Nephron (organoid): ENCODE results near the gene SLC28A3.
"Not testable (repeated sequence)": the region's sequence is repeated elsewhere in the genome, so short reads cannot be mapped to it uniquely, and the experiment has no call there.

Source experiments
- H3K27ac Mint-ChIP-seq, 3 experiments: 2 replicates each; pipeline ENCODE4 v1.8.0; 2020; ENCODE audit warnings: mixed read lengths in 3 of 3, mild to moderate bottlenecking in 2 of 3, moderate library complexity in 1 of 3
- H3K27me3 Mint-ChIP-seq: 2 replicates; pipeline ENCODE4 v1.8.0; 2021; ENCODE audit warnings: low read depth, mild to moderate bottlenecking, moderate library complexity, mixed read lengths
- H3K36me3 Mint-ChIP-seq: 2 replicates; pipeline ENCODE4 v1.8.0; 2020; ENCODE audit warnings: low read depth, mixed read lengths
- H3K4me1 Mint-ChIP-seq: 2 replicates; pipeline ENCODE4 v1.8.0; 2020; ENCODE audit warnings: mixed read lengths
- H3K4me3 Mint-ChIP-seq, 3 experiments: 2 replicates each; pipeline ENCODE4 v1.8.0; 2020; ENCODE audit warnings: mild to moderate bottlenecking in 3 of 3, mixed read lengths in 3 of 3, moderate library complexity in 2 of 3
- H3K9me3 Mint-ChIP-seq: 2 replicates; pipeline ENCODE4 v1.8.0; 2020; ENCODE audit warnings: mixed read lengths
- TF ChIP-seq, protein P1 (sequence below), 3 experiments: fragments of 200-600 bp; sonication (generic); IDR thresholded peaks; one replicate each; pipeline ENCODE4 v1.5.0; 2021; ENCODE audit warnings: antibody characterized with exemption in 3 of 3; ENCODE audit not compliant: unreplicated experiment in 3 of 3

The SLC28A3 gene

GRCh38 chr9:84340535-84340934 is at the start of gene SLC28A3:
SLC28A3 (minus strand) TSS chr9:84340758; CDS start chr9:84340633, 125 bp downstream.
- Mint-ChIP-seq H3K27ac (peak within 1 kb of the TSS in 1 of 3 experiments; percentile 57), H3K9me3 (no peaks in the 10 kb centered on the region), H3K27me3 (peaks cover 4% of the 10 kb centered on the region), H3K4me3 (no peak within 1 kb of the TSS), H3K36me3 (no peaks in the 10 kb centered on the region), H3K4me1 (peaks cover 7% of the 10 kb centered on the region)
- TF ChIP-seq, protein P1, sequence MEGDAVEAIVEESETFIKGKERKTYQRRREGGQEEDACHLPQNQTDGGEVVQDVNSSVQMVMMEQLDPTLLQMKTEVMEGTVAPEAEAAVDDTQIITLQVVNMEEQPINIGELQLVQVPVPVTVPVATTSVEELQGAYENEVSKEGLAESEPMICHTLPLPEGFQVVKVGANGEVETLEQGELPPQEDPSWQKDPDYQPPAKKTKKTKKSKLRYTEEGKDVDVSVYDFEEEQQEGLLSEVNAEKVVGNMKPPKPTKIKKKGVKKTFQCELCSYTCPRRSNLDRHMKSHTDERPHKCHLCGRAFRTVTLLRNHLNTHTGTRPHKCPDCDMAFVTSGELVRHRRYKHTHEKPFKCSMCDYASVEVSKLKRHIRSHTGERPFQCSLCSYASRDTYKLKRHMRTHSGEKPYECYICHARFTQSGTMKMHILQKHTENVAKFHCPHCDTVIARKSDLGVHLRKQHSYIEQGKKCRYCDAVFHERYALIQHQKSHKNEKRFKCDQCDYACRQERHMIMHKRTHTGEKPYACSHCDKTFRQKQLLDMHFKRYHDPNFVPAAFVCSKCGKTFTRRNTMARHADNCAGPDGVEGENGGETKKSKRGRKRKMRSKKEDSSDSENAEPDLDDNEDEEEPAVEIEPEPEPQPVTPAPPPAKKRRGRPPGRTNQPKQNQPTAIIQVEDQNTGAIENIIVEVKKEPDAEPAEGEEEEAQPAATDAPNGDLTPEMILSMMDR (IDR thresholded peaks at IDR 0.05; ENCODE audit: unreplicated experiment in 3 of 3) = no peak

DNA sequence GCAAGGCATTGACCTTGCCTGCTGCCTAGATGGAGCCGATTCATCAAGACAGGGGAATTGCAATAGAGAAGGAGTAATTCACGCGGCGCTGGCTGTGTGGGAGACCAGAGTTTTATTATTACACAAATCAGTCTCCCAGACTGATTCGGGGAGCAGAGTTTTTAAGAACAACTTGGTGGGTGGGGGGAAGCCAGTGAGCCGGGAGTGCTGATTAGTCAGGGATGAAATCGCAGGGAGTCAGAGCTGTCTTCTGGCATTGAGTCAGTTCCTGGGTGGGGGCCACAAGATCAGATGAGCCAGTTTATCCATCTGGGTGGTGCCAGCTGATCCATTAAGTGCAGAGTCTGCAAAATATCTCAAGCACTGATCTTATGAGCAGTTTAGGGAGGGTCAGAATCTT is 49.7 kb upstream of the SLC28A3 start:
- Mint-ChIP-seq H3K27ac (peak overlapping the region in 1 of 3 experiments; percentile 62), H3K27me3 (peaks cover 14% of the 10 kb centered on the region)
- H3K36me3 Mint-ChIP-seq, H3K4me1 Mint-ChIP-seq, H3K9me3 Mint-ChIP-seq, H3K4me3 Mint-ChIP-seq: not testable (repeated sequence)

GRCh38 chr9:84387821-84388220 is 47.3 kb upstream of the SLC28A3 start:
- H3K9me3 Mint-ChIP-seq = no peaks in the 10 kb centered on the region
- TF ChIP-seq, protein P1 (IDR thresholded peaks at IDR 0.05; ENCODE audit: unreplicated experiment in 3 of 3) = no peak
- H3K27ac Mint-ChIP-seq = no peak overlapping the region
- no peak overlapping the region for H3K4me3 Mint-ChIP-seq
- no peaks in the 10 kb centered on the region for H3K4me1 Mint-ChIP-seq
- H3K36me3 Mint-ChIP-seq = no peaks in the 10 kb centered on the region
- peaks cover 15% of the 10 kb centered on the region for H3K27me3 Mint-ChIP-seq

DNA sequence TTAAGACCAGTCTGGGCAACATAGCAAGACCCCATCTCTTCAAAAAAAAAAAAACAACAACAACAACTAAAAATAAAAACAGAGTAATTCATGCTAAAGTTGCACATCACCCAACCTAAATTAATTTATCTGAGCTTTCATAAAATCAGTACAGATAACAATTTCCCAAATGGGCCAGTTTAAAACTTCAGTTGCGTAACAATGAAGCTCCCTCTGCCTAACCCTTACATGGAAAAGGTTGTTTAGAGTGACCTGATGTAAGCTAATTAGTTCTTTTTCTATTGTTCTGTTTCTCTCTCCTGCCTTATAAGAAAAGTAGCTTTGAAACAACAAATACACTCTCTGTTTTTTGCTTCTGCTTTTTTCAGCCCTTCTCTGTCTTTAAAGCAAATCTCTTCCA is 46.2 kb upstream of the SLC28A3 start:
- TF ChIP-seq, protein P1 (IDR thresholded peaks at IDR 0.05; ENCODE audit: unreplicated experiment in 3 of 3) = no peak
- Mint-ChIP-seq H3K9me3 (no peaks in the 10 kb centered on the region), H3K4me1 (no peaks in the 10 kb centered on the region), H3K27ac (no peak overlapping the region), H3K27me3 (peaks cover 11% of the 10 kb centered on the region), H3K4me3 (no peak overlapping the region), H3K36me3 (no peaks in the 10 kb centered on the region)

DNA sequence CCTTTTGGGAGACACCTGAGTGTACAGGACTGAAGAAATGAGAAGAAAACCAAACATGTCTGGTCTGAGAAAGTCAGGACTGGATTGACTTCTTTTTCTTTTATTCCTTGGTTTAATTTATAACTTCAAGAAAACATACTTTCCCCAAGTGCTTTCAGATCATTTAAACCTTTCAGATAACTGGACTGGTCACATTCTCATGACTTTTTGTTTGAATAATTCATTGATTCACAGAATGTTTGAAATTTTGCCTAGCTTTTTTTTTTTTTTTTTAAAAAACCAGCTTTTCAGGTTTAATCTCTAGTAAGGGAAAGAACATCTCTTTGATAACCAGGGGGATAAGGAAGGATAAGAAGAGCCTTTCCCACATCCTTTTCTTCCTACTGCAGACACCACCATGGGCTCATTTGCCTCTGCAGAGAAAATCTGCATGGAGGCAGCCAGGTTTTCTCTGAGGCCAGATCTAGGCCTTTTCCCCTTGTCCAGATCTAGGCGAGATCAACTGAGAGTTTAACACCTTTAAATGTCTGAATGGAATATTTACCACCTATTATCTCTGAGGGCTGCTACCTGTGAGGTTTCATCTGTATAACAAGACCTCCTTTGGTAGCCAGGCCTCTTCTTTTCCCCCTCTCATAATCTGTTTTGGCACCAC is 45.0 kb upstream of the SLC28A3 start:
- Mint-ChIP-seq H3K4me3 (no peak overlapping the region), H3K36me3 (no peaks in the 10 kb centered on the region), H3K27ac (peak overlapping the region in 2 of 3 experiments; percentile 58 to 60), H3K4me1 (no peaks in the 10 kb centered on the region), H3K9me3 (no peaks in the 10 kb centered on the region), H3K27me3 (peaks cover 5% of the 10 kb centered on the region)
- TF ChIP-seq, protein P1 (IDR thresholded peaks at IDR 0.05; ENCODE audit: unreplicated experiment in 3 of 3) = no peak

DNA sequence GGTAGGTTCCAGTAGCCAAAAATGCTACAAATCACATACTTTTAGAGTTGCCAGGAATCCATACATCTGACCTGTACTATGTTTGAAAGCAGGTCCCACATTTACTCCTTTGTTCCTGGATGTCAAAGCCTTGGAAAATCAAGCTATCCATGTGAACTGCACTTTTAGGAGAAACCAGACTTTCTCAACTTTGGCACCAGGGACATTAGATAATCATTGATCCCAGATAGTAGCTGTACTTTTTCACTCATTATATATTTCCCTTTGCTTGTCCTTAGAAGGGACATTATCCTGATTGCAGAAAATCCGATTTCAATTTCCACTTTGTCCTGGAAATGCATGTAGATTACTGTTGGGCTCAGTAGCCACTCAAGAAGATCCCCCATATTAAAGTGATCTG is 44.1 kb upstream of the SLC28A3 start:
- H3K27me3 Mint-ChIP-seq = peaks cover 5% of the 10 kb centered on the region
- no peaks in the 10 kb centered on the region for H3K9me3 Mint-ChIP-seq
- TF ChIP-seq, protein P1 (IDR thresholded peaks at IDR 0.05; ENCODE audit: unreplicated experiment in 3 of 3) = no peak
- no peak overlapping the region for H3K27ac Mint-ChIP-seq
- H3K36me3 Mint-ChIP-seq = no peaks in the 10 kb centered on the region
- no peaks in the 10 kb centered on the region for H3K4me1 Mint-ChIP-seq
- H3K4me3 Mint-ChIP-seq = no peak overlapping the region
